Loucy (cell line): Measurements from ENCODE around the gene IL12RB2.

Experiments
- CTCF ChIP-seq: fragments of 200-600 bp; sonication (generic); conservative IDR thresholded peaks from 2 replicates; pipeline ENCODE4 v1.5.1; 2014; ENCODE audit warnings: mild to moderate bottlenecking, antibody characterized with exemption, low read length
- EZH2phosphoT487 ChIP-seq: fragments of 200-600 bp; IDR thresholded peaks from 2 replicates; pipeline ENCODE4 v1.6.1; 2018; ENCODE audit warnings: antibody characterized with exemption, mild to moderate bottlenecking, moderate library complexity, borderline replicate concordance

- no peak for TF ChIP-seq EZH2phosphoT487
- peak; percentile 96 for TF ChIP-seq CTCF
Measured at GRCh38 chr1:67347688-67348472, 40.2 kb downstream of the IL12RB2 start.
